HUES6 (cell line): ENCODE measurements around the gene ZNF829.
A peak's percentile ranks its signal among the peaks of the same experiment; 100 is the strongest.

ENCODE experiments used
- H3K27ac ChIP-seq: 2 replicates; pipeline ENCODE4 v1.7.0; 2013; ENCODE audit warnings: low read depth, mild to moderate bottlenecking, low read length, inconsistent platforms
- H3K27me3 ChIP-seq: 2 replicates; pipeline ENCODE4 v1.6.1; 2013; ENCODE audit warnings: low read length; ENCODE audit not compliant: control insufficient read depth, insufficient read depth
- H3K36me3 ChIP-seq: 2 replicates; pipeline ENCODE4 v1.6.1; 2013; ENCODE audit warnings: low read length; ENCODE audit not compliant: control insufficient read depth, insufficient read depth
- H3K4me1 ChIP-seq: 2 replicates; pipeline ENCODE4 v1.6.1; 2013; ENCODE audit warnings: low read length; ENCODE audit not compliant: control insufficient read depth, insufficient read depth
- H3K4me3 ChIP-seq: 2 replicates; pipeline ENCODE4 v1.5.1; 2013; ENCODE audit warnings: low read depth, low read length
- H3K9ac ChIP-seq: one replicate; pipeline ENCODE4 v1.6.1; 2013; ENCODE audit warnings: mild to moderate bottlenecking, low read length
- H3K9me3 ChIP-seq: 2 replicates; pipeline ENCODE4 v1.6.1; 2013; ENCODE audit warnings: low read depth, low read length; ENCODE audit not compliant: control insufficient read depth, insufficient read depth

ZNF829 gene

DNA sequence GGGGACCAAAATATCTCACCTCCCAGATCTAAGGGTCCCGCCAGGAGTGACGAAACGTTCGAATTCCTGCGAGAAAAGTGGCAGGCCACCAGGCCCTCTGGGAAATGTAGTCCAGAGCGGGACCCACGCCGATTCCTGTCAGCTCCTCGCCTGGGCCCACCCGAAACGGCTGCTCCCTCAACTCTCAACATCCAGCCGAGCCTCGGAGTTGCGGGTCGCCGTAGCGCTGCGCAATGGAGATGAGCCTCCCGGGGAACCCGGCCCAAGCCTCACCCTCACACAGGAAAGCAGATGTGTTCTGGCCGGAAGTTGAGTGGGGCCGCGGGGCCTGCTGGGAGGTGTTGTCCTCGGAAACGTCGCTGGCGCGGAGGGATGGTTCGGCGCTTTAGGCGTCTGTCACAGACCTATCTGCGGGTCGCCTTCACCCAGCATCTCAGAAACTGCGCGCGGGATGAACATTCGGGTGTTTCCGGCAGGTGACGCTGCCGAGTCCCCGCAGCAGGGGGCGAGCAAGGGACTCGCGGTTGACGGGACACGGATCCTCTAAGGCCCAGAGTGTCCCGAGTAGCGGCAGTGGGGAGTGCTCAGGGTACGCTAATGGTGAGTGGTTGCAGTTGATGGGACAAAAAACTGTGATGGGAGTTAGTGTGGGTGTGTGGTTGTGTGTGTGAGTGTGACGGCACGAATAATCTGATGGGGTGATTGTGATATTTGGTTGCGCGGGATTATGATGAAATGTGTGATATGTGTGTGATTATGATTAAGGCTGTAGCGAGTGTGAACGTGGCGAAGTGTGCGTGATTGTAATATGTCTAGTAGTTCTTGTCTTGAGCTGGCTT is at the start of gene ZNF829, which contains the start of gene ZNF568:
TSS of gene ZNF829 (minus strand) at position 300 of the 839 bp plus-strand sequence. CDS start 1,124 bp downstream, outside the sequence.
TSS of gene ZNF568 (plus strand) at position 341 of the 839 bp plus-strand sequence. CDS start 6,439 bp downstream, outside the sequence.
- Histone ChIP-seq H3K9me3 (peaks cover 36% of the 10 kb centered on the region; the same call in 1 of the 2 replicates), H3K4me3 (peak within 1 kb of the TSS; percentile 74), H3K27me3 (no peaks in the 10 kb centered on the region), H3K27ac (peak within 1 kb of the TSS; percentile 74; the same call in 1 of the 2 replicates), H3K4me1 (no peaks in the 10 kb centered on the region), H3K9ac (peak within 1 kb of the TSS; percentile 81), H3K36me3 (no peaks in the 10 kb centered on the region; the same call in 1 of the 2 replicates)

DNA sequence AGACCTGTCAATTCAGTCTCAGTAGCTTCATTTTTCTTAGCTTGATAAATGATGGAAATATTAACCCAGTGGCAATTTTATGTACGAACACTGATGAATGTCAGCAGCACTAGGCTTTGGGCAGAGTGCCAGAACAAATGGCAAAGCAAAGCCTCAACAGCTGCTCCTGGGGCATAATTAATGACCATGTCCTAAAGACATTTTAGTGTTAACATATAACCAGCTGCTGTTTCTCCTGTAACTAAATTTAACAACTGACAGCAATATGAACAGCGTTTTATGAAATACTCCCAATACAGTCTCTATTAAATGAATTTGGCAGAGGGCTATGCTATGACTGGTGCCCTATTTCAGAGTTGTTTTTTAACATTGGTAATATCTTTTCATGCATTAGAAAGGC is 47.2 kb upstream of the ZNF829 start:
- H3K4me3 ChIP-seq: no peak overlapping the region
- no peaks in the 10 kb centered on the region for H3K27me3 ChIP-seq
- H3K36me3 ChIP-seq: no peaks in the 10 kb centered on the region
- no peaks in the 10 kb centered on the region for H3K4me1 ChIP-seq
- H3K27ac ChIP-seq: no peak overlapping the region
- H3K9ac ChIP-seq: no peak overlapping the region
- peaks cover 41% of the 10 kb centered on the region for H3K9me3 ChIP-seq

DNA sequence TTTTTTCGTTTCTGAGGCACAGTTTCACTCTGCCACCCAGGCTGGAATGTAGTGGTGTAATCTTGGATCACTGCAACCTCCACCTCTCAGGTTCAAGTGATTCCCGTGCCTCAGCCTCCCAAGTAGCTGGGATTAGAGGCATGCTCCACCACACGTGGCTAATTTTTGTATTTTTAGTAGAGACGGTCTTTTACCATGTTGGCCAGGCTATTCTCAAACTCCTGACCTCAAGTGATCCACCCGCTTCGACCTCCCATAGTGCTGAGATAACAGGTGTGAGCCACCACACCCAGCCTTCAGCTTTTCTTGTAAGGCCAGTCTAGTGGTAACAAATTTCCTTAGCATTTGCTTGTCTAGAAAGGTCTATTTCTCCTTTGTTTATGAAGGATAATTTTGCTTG is 46.3 kb upstream of the ZNF829 start:
- Histone ChIP-seq H3K27ac (no peak overlapping the region), H3K4me3 (no peak overlapping the region), H3K9me3 (peaks cover 36% of the 10 kb centered on the region), H3K36me3 (no peaks in the 10 kb centered on the region), H3K27me3 (no peaks in the 10 kb centered on the region), H3K9ac (no peak overlapping the region), H3K4me1 (no peaks in the 10 kb centered on the region)

DNA sequence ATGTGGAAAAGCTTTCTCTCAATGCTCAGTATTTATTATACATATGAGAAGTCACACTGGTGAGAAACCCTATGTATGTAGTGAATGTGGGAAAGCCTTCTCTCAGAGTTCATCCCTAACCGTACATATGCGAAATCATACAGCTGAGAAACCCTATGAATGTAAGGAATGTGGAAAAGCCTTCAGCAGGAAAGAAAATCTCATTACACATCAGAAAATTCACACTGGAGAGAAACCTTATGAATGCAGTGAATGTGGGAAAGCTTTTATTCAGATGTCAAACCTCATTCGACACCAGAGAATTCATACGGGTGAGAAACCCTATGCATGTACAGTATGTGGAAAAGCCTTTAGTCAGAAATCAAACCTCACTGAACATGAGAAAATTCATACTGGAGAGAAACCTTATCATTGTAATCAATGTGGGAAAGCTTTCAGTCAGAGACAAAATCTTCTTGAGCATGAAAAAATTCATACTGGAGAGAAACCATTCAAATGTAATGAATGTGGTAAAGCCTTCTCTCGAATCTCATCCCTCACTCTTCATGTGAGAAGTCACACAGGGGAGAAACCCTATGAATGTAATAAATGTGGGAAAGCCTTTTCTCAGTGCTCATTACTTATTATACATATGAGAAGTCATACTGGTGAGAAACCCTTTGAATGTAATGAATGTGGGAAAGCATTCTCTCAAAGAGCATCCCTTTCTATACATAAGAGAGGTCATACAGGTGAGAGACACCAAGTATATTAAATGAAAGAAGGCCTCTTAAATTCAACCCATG is 34.4 kb upstream of the ZNF829 start:
- peaks cover 54% of the 10 kb centered on the region for H3K9me3 ChIP-seq
- H3K4me3 ChIP-seq: no peak overlapping the region
- no peak overlapping the region for H3K9ac ChIP-seq
- no peaks in the 10 kb centered on the region for H3K27me3 ChIP-seq
- no peaks in the 10 kb centered on the region for H3K4me1 ChIP-seq
- peaks cover 2% of the 10 kb centered on the region; the same call in 1 of the 2 replicates for H3K36me3 ChIP-seq
- no peak overlapping the region for H3K27ac ChIP-seq

DNA sequence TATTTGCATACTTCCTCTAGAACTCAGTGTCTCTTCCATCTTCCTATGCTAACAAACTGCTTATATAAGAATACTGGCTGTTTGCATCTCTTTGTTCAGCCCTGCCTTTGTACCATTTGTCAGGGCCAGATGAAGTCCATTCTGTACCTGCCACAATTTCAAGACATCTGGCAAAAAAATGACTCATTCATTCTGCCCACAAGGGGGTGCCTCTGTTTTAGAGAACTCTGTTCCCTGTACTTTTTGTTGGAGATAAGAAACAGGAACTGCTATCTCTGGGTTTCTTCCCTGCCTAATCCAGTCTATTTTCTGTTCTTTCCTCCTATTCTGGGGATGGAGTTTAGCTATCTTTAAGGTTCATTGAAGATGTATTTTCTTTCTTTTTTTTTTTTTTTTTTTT is 23.1 kb upstream of the ZNF829 start:
- Histone ChIP-seq H3K36me3 (peaks cover 5% of the 10 kb centered on the region; the same call in 1 of the 2 replicates), H3K9ac (no peak overlapping the region), H3K4me1 (no peaks in the 10 kb centered on the region), H3K4me3 (no peak overlapping the region), H3K27ac (no peak overlapping the region), H3K27me3 (no peaks in the 10 kb centered on the region), H3K9me3 (peaks cover 24% of the 10 kb centered on the region; the same call in 1 of the 2 replicates)

DNA sequence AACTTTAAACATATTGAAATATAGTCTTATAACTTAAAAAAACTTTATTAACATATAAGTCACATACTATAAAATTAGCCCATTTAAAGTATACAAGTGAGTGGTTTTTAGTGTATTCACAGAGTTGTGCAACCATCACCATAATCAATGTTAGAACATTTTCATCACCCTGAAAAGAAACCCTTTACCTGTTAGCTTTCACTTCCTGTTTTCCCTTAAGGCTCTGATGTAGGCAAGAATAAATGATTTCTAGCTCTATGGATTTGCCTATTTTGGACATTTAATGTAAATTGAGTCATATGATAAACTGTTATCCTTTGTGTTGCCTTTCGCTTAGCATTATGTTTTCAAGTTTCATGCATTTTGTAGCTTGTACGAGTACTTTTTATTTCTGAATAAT is 15.6 kb upstream of the ZNF829 start:
- H3K4me3 ChIP-seq: no peak overlapping the region
- H3K36me3 ChIP-seq: 0 out of 2 replicates have a peak, but pooled peaks cover under 1% of the 10 kb centered on the region
- H3K9ac ChIP-seq: no peak overlapping the region
- H3K27ac ChIP-seq: no peak overlapping the region
- peaks cover 28% of the 10 kb centered on the region; the same call in 1 of the 2 replicates for H3K9me3 ChIP-seq
- no peaks in the 10 kb centered on the region for H3K27me3 ChIP-seq
- H3K4me1 ChIP-seq: no peaks in the 10 kb centered on the region

DNA sequence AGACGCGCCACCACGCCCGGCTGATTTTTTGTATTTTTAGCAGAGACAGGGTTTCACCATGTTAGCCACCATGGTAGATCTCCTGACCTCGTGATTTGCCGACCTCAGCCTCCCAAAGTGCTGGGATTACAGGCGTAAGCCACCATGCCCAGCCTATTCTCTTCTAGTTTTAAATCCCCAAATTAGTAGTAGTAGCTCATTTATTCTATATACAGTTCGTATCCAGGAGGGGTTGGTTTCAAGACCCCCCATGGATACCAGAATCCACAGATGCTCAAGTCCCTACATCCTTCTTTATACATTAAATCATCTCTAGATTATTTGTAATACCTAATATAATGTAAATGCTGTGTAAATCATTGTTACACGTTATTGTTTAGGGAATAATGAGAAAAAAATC is 2.0 kb upstream of the ZNF829 start:
- no peak overlapping the region for H3K4me3 ChIP-seq
- no peak overlapping the region for H3K9ac ChIP-seq
- peaks cover 37% of the 10 kb centered on the region; the same call in 1 of the 2 replicates for H3K9me3 ChIP-seq
- H3K27ac ChIP-seq: no peak overlapping the region
- H3K36me3 ChIP-seq: peaks cover 3% of the 10 kb centered on the region; the same call in 1 of the 2 replicates
- H3K4me1 ChIP-seq: no peaks in the 10 kb centered on the region
- no peaks in the 10 kb centered on the region for H3K27me3 ChIP-seq

DNA sequence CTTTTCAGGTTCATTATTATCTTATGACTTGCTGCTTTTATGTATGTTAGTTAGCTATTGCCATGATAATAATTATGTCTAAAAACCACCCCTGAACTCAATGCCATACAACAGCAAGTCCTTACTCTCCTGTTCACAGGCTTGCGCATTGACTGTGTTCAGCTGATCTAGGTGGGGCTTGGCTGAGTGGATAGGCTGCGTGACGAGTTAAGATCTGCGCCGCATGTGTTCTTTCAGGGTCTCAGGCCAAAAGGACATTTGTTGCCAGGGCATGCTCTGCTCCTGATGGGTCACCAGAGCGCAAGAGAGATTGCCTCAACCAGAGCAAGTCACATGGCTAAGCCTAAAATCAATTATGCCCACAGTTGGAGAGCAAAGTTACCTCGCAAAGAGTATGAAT is 900 bp upstream of the ZNF829 start:
- Histone ChIP-seq H3K9ac (no peak overlapping the region), H3K27me3 (no peaks in the 10 kb centered on the region), H3K4me3 (peak overlapping the region; percentile 74), H3K36me3 (no peaks in the 10 kb centered on the region; the same call in 1 of the 2 replicates), H3K27ac (no peak overlapping the region), H3K9me3 (peaks cover 32% of the 10 kb centered on the region; the same call in 1 of the 2 replicates), H3K4me1 (no peaks in the 10 kb centered on the region)

DNA sequence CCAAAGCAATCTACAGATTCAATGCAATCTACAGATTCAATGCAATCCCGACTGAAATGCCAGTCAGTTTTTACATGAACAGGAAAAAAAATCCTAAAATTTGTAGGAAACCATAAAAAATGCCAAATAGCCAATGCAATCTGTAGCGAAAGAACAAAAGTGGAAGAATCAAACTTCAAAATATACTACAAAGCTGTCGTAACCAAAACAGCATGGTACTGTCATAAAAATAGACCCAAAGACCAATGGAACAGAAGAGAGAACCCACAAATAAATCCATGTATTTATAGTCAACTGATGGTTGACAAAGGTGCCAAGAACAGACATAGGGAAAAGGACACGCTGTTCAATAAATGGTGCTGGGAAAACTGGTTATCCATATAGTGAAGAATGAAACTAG is 17.7 kb downstream of the ZNF829 start:
- Histone ChIP-seq H3K4me3 (no peak overlapping the region), H3K27me3 (no peaks in the 10 kb centered on the region), H3K9ac (no peak overlapping the region), H3K27ac (no peak overlapping the region), H3K9me3 (peaks cover 72% of the 10 kb centered on the region), H3K36me3 (peaks cover 14% of the 10 kb centered on the region; the same call in 1 of the 2 replicates), H3K4me1 (no peaks in the 10 kb centered on the region)

DNA sequence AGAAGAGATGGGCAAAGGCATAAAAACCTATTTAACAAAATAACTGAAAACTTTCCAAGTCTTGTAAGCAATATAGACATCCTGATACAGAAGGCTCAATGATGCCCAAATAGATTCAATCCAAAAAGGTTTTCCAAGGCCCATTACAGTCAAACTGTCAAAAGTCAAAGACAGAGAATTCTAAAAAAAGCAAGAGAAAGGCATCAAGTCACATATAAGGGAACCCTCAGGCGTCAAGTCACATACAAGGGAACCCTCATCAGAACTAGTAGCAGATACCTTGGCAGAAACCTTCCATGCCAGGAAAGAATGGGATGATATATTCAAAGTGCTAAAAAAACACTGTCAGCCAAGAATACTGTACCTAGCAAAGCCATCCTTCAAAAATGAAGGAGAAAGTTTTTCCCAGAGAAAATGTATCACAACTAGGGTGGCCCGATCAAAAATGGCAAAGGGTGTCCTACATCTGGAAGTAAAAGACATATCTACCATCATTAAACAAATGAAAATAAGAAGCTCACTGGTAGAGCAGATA is 21.2 kb downstream of the ZNF829 start:
- Histone ChIP-seq H3K27me3 (no peaks in the 10 kb centered on the region), H3K4me3 (no peak overlapping the region), H3K4me1 (no peaks in the 10 kb centered on the region), H3K27ac (no peak overlapping the region), H3K9me3 (peaks cover 85% of the 10 kb centered on the region), H3K9ac (no peak overlapping the region), H3K36me3 (peaks cover 38% of the 10 kb centered on the region)
